Skin epidermis (tissue), 12 donors: Measurements from ENCODE around the gene LARGE1.
"Not testable (repeated sequence)": the region's sequence is repeated elsewhere in the genome, so short reads cannot be mapped to it uniquely, and the experiment has no call there.

ENCODE experiments used
- H3K27ac ChIP-seq, 21 experiments: fragments of 200-600 bp; sonication (generic) in 11 of 21; one replicate each; pipeline ENCODE4 v1.5.0; 2020; ENCODE audit warnings: mild to moderate bottlenecking in 3 of 21, inconsistent platforms in 2 of 21, moderate library complexity in 2 of 21
- H3K4me3 ChIP-seq, 7 experiments: fragments of 200-600 bp; sonication (generic) in 2 of 7; one replicate each; pipeline ENCODE4 v1.5.0; 2020; ENCODE audit warnings: inconsistent platforms in 2 of 7, mild to moderate bottlenecking in 2 of 7, moderate library complexity in 1 of 7

The LARGE1 gene

DNA sequence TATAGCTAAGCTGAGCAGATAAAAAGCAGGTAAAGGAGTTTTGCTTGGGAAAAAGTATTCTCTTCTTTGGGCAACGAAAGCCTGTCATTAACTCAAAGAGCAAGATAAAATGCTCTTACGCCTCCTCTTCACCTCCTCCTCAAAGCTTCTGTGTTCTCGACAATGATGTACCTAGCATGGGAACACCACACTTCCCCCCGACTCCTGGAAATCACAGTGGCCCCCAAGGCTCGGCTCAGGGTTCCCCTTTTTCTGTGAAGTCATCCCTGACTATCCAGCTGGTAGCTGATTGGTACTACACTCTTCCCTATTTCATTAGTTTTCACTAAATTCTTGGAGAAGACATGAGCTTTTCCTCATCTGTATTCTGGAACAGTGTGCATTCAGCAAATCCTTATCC, 336.1 kb downstream of the LARGE1 start:
- Histone ChIP-seq H3K4me3 (no peak overlapping the region), H3K27ac (no peak overlapping the region)

- H3K4me3 ChIP-seq, result no peak overlapping the region
These were observed 337.4 kb downstream of the LARGE1 start for GRCh38 chr22:33582822-33583400.

DNA sequence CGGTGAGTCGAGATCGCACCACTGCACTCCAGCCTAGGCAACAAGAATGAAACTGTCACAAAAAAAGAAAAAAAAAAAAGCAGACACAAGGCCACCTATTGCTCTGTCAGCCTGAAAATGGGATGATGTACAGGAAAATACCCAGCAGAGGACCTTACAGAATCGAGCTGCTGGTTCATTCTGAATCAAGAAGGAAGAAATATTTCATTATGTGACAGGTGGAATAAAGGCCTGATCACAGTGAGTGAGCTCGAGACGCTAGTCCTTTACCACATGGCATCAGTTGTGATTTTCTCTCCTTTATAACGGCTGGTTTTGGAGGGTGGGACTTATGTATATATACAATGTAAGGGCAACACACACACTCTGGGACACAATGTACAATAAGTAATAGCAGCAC, 340.0 kb downstream of the LARGE1 start:
- Histone ChIP-seq H3K4me3 (no peak overlapping the region), H3K27ac (no peak overlapping the region)

More at GRCh38 chr22:33582822-33583400, 337.4 kb downstream of the LARGE1 start:
- H3K27ac ChIP-seq, result no peak overlapping the region

DNA sequence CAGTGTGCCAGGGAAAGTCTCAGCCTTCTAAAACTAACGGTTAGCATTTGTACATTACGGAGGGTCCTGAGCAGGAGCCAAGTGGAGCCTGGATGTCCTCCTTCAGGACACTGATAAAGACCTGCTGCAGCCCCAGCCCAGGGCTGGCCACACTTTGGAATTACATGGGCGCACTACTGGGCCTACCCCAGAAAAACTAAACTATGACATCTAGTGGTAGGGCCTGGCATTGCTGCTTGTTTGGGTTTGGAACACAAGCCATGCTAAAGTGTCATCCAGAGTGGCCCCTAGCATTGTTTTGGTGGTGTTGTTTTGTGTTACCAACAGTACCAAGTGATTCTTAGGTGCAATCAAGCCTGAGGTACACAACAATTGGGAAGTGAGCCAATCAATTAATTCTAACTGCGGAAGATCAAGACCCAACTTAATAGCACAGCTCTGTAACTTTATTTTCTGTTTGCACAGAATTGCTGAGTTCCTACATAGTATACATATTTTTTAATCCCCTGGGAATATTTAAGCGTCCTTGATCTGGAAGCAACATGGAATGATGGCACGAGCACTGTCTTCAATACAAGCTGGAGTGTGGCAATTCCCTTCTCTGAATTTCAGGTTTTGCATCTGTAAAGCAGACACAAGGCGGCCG, 340.7 kb downstream of the LARGE1 start:
- Histone ChIP-seq H3K4me3 (no peak overlapping the region), H3K27ac (no peak overlapping the region)

GRCh38 chr22:33578752-33579151, 341.5 kb downstream of the LARGE1 start:
- Histone ChIP-seq H3K27ac (no peak overlapping the region), H3K4me3 (no peak overlapping the region)

GRCh38 chr22:33577862-33578411, 342.3 kb downstream of the LARGE1 start:
- H3K4me3 ChIP-seq, result no peak overlapping the region
- no peak overlapping the region for H3K27ac ChIP-seq

- Histone ChIP-seq H3K4me3 (no peak overlapping the region), H3K27ac (no peak overlapping the region)
These were observed 344.1 kb downstream of the LARGE1 start for GRCh38 chr22:33576205-33576604.

DNA sequence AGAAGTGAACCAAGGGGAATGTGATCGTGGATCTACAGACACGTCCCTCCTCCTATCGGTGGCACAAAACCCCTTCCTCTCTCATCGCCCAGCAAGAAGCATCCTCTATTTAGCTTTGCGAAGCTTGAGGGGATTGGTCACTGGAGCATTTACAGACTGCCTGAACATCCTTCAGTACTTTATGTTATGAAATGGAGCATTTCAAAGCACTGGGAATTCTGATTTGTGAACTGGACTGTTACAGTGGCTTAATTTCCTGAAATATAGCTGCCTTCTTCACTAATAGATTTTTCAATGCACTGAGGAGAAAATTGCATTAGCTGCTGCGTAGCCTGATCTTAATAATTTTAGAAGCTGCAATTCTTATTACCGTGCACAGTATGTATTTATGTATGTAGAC, 344.5 kb downstream of the LARGE1 start:
- no peak overlapping the region for H3K27ac ChIP-seq
- no peak overlapping the region for H3K4me3 ChIP-seq

- H3K4me3 ChIP-seq, result no peak overlapping the region
- no peak overlapping the region for H3K27ac ChIP-seq
These were observed 345.2 kb downstream of the LARGE1 start for GRCh38 chr22:33575041-33575440.

GRCh38 chr22:33573479-33573878, 346.8 kb downstream of the LARGE1 start:
- no peak overlapping the region for H3K27ac ChIP-seq
- no peak overlapping the region for H3K4me3 ChIP-seq

DNA sequence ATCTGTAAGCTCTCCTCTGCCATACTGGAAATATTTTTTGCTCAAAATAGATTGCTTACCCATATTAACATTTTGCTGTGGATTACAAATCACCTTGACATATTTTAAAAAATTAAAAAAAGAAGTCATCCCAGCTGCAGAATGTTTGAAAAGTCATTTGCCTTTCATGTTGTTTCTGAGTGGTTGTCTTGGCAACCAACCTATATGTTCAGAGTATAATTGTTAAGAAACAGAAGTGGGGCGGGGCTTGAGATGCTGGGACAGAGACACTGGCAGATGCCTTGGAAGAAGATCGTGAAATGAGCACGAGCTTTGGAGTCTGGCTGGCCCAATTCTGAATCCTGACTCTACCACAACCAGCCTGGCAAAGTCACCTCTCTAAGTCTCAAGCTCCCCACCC, 348.2 kb downstream of the LARGE1 start:
- Histone ChIP-seq H3K4me3 (no peak overlapping the region), H3K27ac (no peak overlapping the region)

DNA sequence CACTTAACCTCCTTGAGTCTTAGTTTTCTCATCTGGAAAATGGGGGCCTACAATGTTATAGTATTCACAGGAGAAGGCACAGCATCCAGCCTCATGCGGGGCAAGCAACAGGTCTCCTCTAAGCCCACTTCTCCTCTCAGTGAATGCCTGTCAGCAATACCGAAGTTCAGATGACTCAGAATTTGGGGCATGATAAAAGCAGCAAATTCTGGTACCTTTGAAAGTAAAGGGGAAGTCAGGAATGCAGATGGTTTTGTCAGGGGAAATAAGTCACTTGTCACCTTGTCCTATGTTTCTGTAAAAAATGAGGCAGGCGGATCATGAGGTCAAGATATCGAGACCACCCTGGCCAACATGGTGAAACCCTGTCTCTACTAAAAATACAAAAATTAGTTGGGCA, 350.2 kb downstream of the LARGE1 start:
- H3K4me3 ChIP-seq, result no peak overlapping the region
- no peak overlapping the region for H3K27ac ChIP-seq

DNA sequence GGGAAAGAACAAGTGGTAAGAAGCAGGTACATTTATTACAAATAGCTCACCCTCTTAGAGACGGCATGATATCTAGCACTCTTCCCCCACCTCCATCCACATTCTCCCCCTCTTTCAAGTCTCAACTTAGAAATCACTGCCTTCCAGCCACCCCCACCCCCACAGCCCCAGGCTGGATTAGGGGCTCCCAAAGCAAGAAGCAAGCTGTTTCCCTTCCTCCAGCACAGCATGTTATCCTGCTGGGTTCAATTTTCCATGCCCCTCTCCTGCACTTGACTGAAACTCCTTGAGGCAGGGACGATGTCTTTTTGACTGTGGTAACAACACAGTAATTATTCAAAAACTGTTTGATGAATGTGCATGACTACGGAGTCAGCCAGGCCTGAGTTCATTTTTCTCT, 350.7 kb downstream of the LARGE1 start:
- H3K4me3 ChIP-seq, result no peak overlapping the region
- peak overlapping the region in 1 of 21 experiments; percentile 51 for H3K27ac ChIP-seq

- Histone ChIP-seq H3K4me3 (no peak overlapping the region), H3K27ac (peak overlapping the region in 1 of 21 experiments; percentile 51)
These were observed 351.3 kb downstream of the LARGE1 start for GRCh38 chr22:33569018-33569417.

- H3K4me3 ChIP-seq, H3K27ac ChIP-seq: not testable (repeated sequence)
These were observed 353.8 kb downstream of the LARGE1 start for GRCh38 chr22:33566495-33566894.

- Histone ChIP-seq H3K27ac (no peak overlapping the region), H3K4me3 (no peak overlapping the region)
These were observed 354.7 kb downstream of the LARGE1 start for GRCh38 chr22:33565580-33565995.

DNA sequence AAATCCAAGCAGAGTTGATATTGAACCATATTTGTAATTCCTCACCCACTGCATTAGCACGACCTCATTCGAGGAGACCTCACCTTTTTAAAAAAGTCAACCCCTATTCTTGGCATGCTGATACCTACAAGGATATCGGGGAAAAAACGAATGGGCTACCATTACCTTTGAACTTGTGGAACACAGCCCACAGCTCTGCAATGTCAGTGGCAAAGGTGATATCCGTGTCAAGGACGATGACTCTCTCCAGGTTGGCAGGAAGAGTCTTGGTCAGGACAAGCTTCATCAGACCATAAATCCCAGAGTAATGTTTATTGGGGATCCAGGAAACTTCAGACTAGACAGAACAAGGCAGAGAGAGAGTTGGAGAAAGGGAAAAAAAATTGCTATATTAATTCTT, 355.6 kb downstream of the LARGE1 start:
- Histone ChIP-seq H3K4me3 (no peak overlapping the region), H3K27ac (peak overlapping the region in 1 of 21 experiments; percentile 37)

- Histone ChIP-seq H3K4me3 (no peak overlapping the region), H3K27ac (peak overlapping the region in 2 of 21 experiments; percentile 12 to 37)
These were observed 356.9 kb downstream of the LARGE1 start for GRCh38 chr22:33563220-33563964.

- no peak overlapping the region for H3K27ac ChIP-seq
- H3K4me3 ChIP-seq, result no peak overlapping the region
These were observed 357.8 kb downstream of the LARGE1 start for GRCh38 chr22:33562501-33562900.

GRCh38 chr22:33561149-33561807, 359.0 kb downstream of the LARGE1 start:
- no peak overlapping the region for H3K27ac ChIP-seq
- H3K4me3 ChIP-seq, result no peak overlapping the region
